ENCODE measurements around the gene RABL2B.
"Not testable (repeated sequence)": the region's sequence is repeated elsewhere in the genome, so short reads cannot be mapped to it uniquely, and the experiment has no call there.

The RABL2B gene

DNA sequence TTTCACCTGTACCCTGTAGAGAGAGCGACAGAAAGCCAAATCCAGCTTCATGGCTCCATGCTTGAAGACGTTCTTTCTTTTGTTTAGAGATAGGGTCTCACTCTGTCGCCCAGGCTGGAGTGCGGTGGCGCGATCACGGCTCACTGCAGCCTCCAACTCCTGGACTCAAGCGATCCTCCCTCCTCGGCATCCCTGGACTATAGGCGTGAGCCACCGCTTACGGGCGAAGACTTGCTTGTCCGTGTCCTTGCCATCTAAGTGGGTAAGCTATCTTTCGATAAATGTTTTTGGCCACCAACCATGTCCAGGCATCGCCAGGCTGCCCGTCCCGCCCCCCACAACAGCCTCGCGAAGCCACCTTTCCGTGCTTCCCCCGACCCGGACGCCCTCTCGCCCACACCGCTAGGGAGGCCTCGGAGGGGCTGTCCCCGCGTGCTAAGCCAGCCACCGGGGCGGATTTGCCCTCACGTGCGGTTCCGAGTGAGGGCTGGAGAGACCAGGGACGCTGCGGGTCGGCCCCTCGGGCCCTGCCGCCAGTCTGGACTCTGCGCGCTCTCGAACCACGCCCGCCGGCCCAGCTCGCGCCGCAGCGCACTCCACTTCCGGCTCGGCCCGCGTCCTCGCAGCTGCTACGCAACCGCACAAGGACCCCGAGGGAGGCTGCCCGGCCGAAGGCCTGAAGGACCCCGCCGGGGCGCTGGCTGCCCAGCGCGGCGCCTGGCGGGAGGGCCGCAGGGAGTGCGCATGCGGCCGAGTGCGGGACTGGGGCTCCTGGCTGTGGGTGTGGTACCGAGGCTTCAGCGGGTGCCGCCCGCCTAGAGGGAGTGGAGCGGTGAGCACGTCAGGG is at the start of gene RABL2B:
Gene RABL2B (minus strand): TSS at position 604 of the 847 bp plus-strand sequence. CDS start 1,342 bp downstream, outside the sequence.
- peak; percentile 93 to 94 (median 94) for DNase-seq

GRCh38 chr22:50786936-50787335 is 3.5 kb upstream of the RABL2B start:
- not testable (repeated sequence) for DNase-seq

DNA sequence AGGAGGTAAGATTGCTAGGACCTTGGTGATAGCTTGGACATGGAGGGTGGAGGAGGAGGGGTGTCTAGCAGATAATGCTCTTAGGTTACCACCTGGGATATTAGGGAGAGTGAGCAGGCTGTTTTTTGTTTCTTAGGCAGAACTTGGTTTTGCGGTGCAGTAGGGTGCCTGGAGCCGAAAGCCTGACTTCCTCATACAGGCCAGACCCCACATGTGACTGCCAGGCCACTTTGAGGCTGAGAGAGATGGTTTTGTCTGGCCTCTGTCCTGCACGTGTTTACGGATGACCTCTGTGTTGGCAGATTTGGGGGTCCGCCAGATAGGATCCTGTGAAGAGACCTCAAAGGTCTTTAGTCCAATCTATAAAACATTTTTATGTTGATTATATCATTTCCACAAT is 1.9 kb upstream of the RABL2B start:
- peak; percentile 10 to 21 (median 19) for DNase-seq

GRCh38 chr22:50783880-50784276 is 442 bp upstream of the RABL2B start:
- DNase-seq, result peak in 1 of 3 donors; percentile 11

- DNase-seq, result not testable (repeated sequence)
Observed at GRCh38 chr22:50782253-50782652, 1.2 kb downstream of the RABL2B start.

DNA sequence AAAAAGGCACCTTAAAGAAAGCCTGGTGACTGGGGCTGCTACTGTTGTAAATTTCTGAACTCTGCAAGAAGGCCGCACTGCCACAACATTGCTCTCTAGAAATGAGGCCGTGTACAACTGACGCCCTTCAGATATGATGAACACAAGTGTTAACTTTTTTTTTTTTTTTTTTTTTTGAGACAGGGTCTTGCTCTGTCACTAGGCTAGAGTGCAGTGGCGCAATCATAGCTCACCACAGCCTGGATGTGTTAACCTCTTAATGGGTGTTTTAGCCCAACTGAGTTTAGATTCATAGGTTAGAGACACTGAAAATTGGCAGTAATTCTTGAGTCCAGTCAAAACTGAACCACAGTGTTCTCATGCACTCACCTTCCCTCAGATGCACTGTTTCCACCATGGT is 3.2 kb downstream of the RABL2B start:
- not testable (repeated sequence) for DNase-seq

GRCh38 chr22:50777631-50778030 is 5.8 kb downstream of the RABL2B start:
- not testable (repeated sequence) for DNase-seq

GRCh38 chr22:50775132-50775531 is 8.3 kb downstream of the RABL2B start:
- peak; percentile 19 to 44 (median 20) for DNase-seq

DNA sequence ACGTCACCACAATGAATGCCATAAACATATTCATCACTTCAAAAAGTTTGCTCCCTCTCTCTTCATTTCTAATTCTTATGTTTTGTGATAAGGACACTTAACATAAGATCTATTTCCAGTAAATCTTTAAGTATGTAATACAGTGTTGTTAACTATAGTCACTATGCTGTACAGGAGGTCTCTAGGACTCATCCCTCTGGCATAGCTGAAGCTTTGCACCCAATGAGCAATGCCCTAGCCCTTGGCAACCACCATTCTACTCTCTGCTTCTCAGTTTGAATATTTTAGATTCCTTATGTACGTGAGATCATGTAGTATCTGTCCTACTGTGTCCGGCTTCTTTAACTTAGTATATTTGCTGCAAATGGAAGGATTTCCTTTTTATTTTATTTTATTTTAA is 19.1 kb downstream of the RABL2B start:
- DNase-seq, result not testable (repeated sequence)

DNA sequence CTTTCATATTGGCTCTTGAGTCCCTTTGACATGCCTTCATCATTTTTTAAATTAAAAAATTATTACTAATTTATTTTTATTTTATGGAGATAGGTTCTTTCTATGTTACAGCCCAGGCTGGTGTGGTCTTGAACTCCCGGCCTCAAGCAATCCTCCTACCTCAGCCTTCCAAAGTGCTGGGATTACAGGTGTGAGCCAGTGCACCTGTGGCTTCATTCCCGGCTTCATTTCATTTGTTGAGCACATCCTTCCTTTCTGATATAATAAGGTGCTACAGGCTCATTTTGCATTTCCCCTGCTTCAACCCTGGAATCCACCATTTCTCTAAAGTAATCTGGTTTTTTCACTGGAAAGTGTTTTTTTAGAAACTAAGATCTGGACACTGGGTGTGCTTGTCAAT is 21.6 kb downstream of the RABL2B start:
- not testable (repeated sequence) for DNase-seq

DNA sequence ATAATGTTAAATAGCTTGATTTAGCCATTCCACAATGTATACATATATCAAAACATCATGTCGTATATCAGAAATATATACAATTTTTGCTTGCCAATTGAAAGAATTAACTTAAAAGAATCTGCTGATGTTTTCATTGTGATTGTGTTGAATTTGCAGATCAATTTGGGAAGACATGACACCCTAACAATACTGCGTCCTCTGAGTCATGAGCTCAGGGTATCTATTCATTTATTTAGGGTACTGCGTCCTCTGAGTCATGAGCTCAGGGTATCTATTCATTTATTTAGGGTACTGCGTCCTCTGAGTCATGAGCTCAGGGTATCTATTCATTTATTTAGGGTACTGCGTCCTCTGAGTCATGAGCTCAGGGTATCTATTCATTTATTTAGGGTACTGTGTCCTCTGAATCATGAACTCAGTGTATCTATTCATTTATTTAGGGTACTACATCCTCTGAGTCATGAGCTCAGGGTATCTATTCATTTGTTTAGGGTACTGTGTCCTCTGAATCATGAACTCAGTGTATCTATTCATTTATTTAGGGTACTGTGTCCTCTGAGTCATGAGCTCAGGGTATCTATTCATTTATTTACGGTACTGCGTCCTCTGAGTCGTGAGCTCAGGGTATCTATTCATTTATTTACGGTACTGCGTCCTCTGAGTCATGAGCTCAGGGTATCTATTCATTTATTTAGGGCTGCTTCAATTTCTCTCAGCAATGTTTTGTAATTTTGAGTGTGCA is 23.7 kb downstream of the RABL2B start:
- peak; percentile 7 to 21 (median 20) for DNase-seq

- peak in 2 of 3 donors; percentile 9 to 18 for DNase-seq
Observed at GRCh38 chr22:50756949-50757491, 26.4 kb downstream of the RABL2B start.

- not testable (repeated sequence) for DNase-seq
Observed at GRCh38 chr22:50756406-50756805, 27.0 kb downstream of the RABL2B start.

GRCh38 chr22:50755251-50755650 is 28.2 kb downstream of the RABL2B start:
- not testable (repeated sequence) for DNase-seq

- DNase-seq, result not testable (repeated sequence)
Observed at GRCh38 chr22:50749302-50750074, 33.9 kb downstream of the RABL2B start.

DNA sequence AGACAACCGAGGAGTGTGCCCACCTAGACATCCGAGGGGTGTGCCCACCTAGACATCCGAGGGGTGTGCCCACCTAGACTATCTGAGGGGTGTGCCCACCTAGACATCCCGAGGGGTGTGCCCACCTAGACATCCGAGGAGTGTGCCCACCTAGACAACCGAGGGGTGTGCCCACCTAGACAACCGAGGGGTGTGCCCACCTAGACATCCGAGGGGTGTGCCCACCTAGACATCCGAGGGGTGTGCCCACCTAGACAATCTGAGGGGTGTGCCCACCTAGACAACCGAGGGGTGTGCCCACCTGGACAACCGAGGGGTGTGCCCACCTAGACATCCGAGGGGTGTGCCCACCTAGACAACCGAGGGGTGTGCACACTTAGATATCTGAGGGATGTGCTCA is 34.8 kb downstream of the RABL2B start:
- DNase-seq, result not testable (repeated sequence)

GRCh38 chr22:50747521-50747920 is 35.9 kb downstream of the RABL2B start:
- not testable (repeated sequence) for DNase-seq

GRCh38 chr22:50744424-50744823 is 39.0 kb downstream of the RABL2B start:
- DNase-seq, result not testable (repeated sequence)

GRCh38 chr22:50740714-50741113 is 42.7 kb downstream of the RABL2B start:
- not testable (repeated sequence) for DNase-seq

DNA sequence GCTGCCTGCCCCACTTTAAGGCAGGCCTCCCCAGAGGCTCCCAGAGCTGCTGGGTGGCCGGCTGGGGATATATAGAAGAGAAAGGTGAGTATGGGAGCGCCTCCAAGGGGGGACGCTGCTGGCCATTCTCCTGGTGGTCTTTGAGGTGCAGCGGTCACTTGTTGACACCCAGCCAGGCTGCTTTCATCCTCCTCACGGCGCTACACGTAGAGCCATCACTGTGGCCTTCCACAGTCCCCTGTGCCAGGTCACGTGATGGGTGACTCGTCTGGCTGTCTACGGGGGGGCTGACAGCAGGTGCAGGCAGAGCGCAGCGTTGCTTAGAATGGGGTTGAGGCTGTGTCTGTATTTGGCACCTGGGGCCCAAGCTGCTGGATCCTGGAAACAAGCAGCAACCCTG is 43.5 kb downstream of the RABL2B start:
- no peak for DNase-seq

- DNase-seq, result no peak
Observed at GRCh38 chr22:50739279-50739691, 44.2 kb downstream of the RABL2B start.

- DNase-seq, result no peak
Observed at GRCh38 chr22:50738649-50739227, 44.7 kb downstream of the RABL2B start.

Measured in suppressor macrophage treated with lipopolysaccharide for 1 hour (primary cell).